A673 (cell line): ENCODE results near the gene CRYGC. TPM values are rescaled to one million over a fixed set of nuclear protein-coding genes. Genes with fewer than 3 reads are reported as not detected.

Experiments used
- BruUV-seq: library from RNA; stranded (reverse); fragments of 400-500 nt; replicated peaks from 2 replicates; lab custom pipeline; 2021; lab: Mats Ljungman, UMichigan
- CTCF ChIA-PET: fragments of 300-600 bp; sonication (Branson Sonifier 250); formaldehyde crosslinking; loops from one replicate; lab custom pipeline; 2022; ENCODE audit warnings: antibody characterized with exemption; lab: Charles Lee
- POLR2A ChIA-PET: fragments of 300-600 bp; sonication (Branson Sonifier 250); formaldehyde crosslinking; loops from one replicate; lab custom pipeline; 2022; ENCODE audit warnings: antibody characterized with exemption; ENCODE audit not compliant: low non-redundant PET; lab: Charles Lee
- DNase-seq: peaks from one replicate; pipeline ENCODE4 v3.0.0-alpha.2; 2015; ENCODE audit warnings: low spot score
- H3K27ac ChIP-seq: fragments of 200-600 bp; sonication (generic); 2 replicates; pipeline ENCODE4 v1.5.1; 2016; ENCODE audit warnings: mixed run types, low read depth, mild to moderate bottlenecking, mixed read lengths, antibody characterized with exemption, low read length; ENCODE audit not compliant: poor library complexity, severe bottlenecking
- H3K27me3 ChIP-seq: fragments of 200-600 bp; sonication (generic); replicated peaks from 2 replicates; pipeline ENCODE4 v1.6.1; 2017; ENCODE audit warnings: mixed run types, low read depth, mild to moderate bottlenecking, mixed read lengths, antibody characterized with exemption, low read length; ENCODE audit not compliant: insufficient read depth, poor library complexity
- H3K36me3 ChIP-seq: fragments of 200-600 bp; sonication (generic); 2 replicates; pipeline ENCODE4 v1.6.1; 2016; ENCODE audit warnings: mixed run types, mild to moderate bottlenecking, mixed read lengths, antibody characterized with exemption, low read length; ENCODE audit not compliant: insufficient read depth, poor library complexity, severe bottlenecking
- H3K4me1 ChIP-seq: fragments of 200-600 bp; sonication (generic); 2 replicates; pipeline ENCODE4 v1.6.1; 2017; ENCODE audit warnings: mixed run types, mild to moderate bottlenecking, mixed read lengths, antibody characterized with exemption, low read length; ENCODE audit not compliant: insufficient read depth, poor library complexity, severe bottlenecking
- H3K4me3 ChIP-seq: fragments of 200-600 bp; sonication (generic); 2 replicates; pipeline ENCODE4 v1.5.1; 2016; ENCODE audit warnings: low read depth, mixed run types, mild to moderate bottlenecking, mixed read lengths, low read length; ENCODE audit not compliant: poor library complexity, severe bottlenecking
- H3K9me3 ChIP-seq: fragments of 200-600 bp; sonication (generic); 2 replicates; pipeline ENCODE4 v1.6.1; 2016; ENCODE audit warnings: mixed run types, low read depth, mild to moderate bottlenecking, mixed read lengths, antibody characterized with exemption, low read length; ENCODE audit not compliant: poor library complexity, severe bottlenecking
- EZH2 ChIP-seq: fragments of 200-600 bp; sonication (generic); IDR thresholded peaks from 2 replicates; pipeline ENCODE4 v1.6.1; 2017; ENCODE audit warnings: borderline replicate concordance, low read depth, mild to moderate bottlenecking, mixed read lengths, antibody characterized with exemption, low read length; ENCODE audit not compliant: poor library complexity, severe bottlenecking
- intact Hi-C: fragments of 100-400 bp; cut with micrococcal nuclease; formaldehyde crosslinking; loops from one replicate; pipeline ENCODE4 v1.10.0; 2022; ENCODE audit not compliant: unreplicated experiment
- total RNA-seq: library from RNA; stranded (reverse); gene quantifications from 2 replicates; pipeline ENCODE4 v1.2.3, GENCODE V29; 2021
- TF ChIP-seq, protein P1 (sequence below): fragments of 300-800, 200-600 bp; sonication (generic); conservative IDR thresholded peaks from 2 replicates; pipeline ENCODE4 v1.5.1; 2017; ENCODE audit warnings: low read depth, mild to moderate bottlenecking, antibody characterized with exemption, low read length, moderate library complexity, mixed read lengths

Gene CRYGC
- total RNA-seq, 1 experiment from 2014 or later: not detected

DNA sequence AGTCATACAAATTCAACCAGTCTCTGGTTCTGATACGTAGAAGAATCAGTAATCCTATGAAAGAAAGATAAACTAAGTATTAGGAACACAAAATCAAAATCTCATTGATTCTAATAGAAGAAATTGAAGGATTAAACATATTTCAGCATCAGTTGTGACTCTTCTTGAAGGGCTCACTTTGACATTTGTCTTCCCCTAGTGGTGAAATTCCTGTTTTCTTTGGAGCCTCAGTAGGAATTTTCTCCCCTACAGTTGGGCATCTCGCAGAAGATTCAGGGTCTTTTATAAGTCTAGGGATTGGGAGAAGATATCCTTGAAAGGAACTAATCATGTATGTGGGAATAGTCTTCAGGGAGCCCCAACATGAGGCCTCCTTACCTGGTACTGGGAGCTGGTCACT, 19.2 kb upstream of the CRYGC start:
- POLR2A ChIA-PET: no interaction called here
- CTCF ChIA-PET: no interaction called here
- no peak for DNase-seq
- TF ChIP-seq, protein P1, sequence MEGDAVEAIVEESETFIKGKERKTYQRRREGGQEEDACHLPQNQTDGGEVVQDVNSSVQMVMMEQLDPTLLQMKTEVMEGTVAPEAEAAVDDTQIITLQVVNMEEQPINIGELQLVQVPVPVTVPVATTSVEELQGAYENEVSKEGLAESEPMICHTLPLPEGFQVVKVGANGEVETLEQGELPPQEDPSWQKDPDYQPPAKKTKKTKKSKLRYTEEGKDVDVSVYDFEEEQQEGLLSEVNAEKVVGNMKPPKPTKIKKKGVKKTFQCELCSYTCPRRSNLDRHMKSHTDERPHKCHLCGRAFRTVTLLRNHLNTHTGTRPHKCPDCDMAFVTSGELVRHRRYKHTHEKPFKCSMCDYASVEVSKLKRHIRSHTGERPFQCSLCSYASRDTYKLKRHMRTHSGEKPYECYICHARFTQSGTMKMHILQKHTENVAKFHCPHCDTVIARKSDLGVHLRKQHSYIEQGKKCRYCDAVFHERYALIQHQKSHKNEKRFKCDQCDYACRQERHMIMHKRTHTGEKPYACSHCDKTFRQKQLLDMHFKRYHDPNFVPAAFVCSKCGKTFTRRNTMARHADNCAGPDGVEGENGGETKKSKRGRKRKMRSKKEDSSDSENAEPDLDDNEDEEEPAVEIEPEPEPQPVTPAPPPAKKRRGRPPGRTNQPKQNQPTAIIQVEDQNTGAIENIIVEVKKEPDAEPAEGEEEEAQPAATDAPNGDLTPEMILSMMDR: peak; percentile 37; the same call in 1 of the 2 replicates
- TF ChIP-seq EZH2: no peak
- BruUV-seq: no TSS peak
- no peak overlapping the region for H3K27ac ChIP-seq
- intact Hi-C loops: no loop called here
- no peaks in the 10 kb centered on the region for H3K27me3 ChIP-seq
- H3K9me3 ChIP-seq: no peaks in the 10 kb centered on the region
- no peak overlapping the region for H3K4me3 ChIP-seq
- no peaks in the 10 kb centered on the region for H3K4me1 ChIP-seq
- H3K36me3 ChIP-seq: no peaks in the 10 kb centered on the region

DNA sequence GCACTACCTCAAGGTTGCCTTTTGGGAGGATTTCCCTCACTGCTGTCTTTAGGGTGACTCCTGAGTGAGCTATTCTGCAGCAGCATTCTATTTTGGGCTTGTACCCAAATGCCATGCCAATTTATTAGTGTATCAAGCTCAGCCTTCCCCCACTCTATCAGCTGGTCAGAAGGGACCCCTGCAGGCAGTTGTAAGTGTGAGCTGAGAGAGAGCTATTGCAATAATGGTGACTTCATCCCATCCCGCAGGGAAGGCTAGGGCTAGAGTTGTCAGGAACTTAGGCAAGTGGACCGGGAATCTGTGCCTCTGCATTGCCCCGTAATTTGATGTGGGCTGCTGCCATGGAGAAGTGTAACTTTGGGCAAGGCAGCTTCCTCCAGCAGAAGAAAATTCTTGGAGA, 18.1 kb upstream of the CRYGC start:
- no peaks in the 10 kb centered on the region for H3K36me3 ChIP-seq
- H3K27ac ChIP-seq: no peak overlapping the region
- no TSS peak for BruUV-seq
- H3K4me3 ChIP-seq: no peak overlapping the region
- CTCF ChIA-PET: no interaction called here
- POLR2A ChIA-PET: interaction anchor here (0.6 kb wide), 1 partner anchor 12 kb away, joined by 4 read pairs; no protein-coding TSS in a partner anchor
- H3K9me3 ChIP-seq: no peaks in the 10 kb centered on the region
- H3K4me1 ChIP-seq: peaks cover 3% of the 10 kb centered on the region
- intact Hi-C loops: no loop called here
- DNase-seq: no peak
- TF ChIP-seq, protein P1: no peak
- no peak for TF ChIP-seq EZH2
- H3K27me3 ChIP-seq: no peaks in the 10 kb centered on the region

DNA sequence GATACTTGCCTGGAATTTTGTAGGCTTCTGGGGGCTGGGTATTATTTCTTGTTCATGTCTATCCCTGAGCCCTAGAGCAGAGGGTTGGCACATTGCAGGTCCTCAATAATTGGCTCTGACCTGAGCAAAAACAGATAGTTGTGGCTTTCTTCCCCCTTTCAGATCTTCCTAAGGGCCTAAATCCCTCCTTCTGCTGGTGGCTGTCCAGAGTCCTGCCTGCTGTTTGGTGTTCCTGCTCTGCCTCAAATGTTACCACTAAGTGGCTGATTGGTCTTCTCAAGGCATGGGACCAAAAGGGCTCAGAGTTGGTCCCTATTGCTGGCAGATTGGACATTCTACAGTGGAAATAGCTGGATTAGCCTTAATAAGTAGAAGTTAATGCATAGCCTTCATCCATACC, 17.4 kb upstream of the CRYGC start:
- Histone ChIP-seq H3K9me3 (no peaks in the 10 kb centered on the region), H3K4me1 (peaks cover 9% of the 10 kb centered on the region), H3K4me3 (no peak overlapping the region), H3K27me3 (no peaks in the 10 kb centered on the region), H3K27ac (no peak overlapping the region), H3K36me3 (no peaks in the 10 kb centered on the region)
- TF ChIP-seq, protein P1: no peak
- TF ChIP-seq EZH2: no peak
- CTCF ChIA-PET: no interaction called here
- DNase-seq: no peak
- POLR2A ChIA-PET: interaction anchor here (0.6 to 0.7 kb wide), 2 partner anchors 11 to 16 kb away, joined by 4 to 5 read pairs; no protein-coding TSS in a partner anchor
- intact Hi-C loops: no loop called here
- no TSS peak for BruUV-seq
